PFSK-1 (cell line): ENCODE results near the gene SLC18A2. TPM values are rescaled to one million over a fixed set of nuclear protein-coding genes. Genes with fewer than 3 reads are reported as not detected.

Experiments used
- FOXP2 ChIP-seq: optimal IDR thresholded peaks from 2 replicates; pipeline ENCODE3; 2011; ENCODE audit warnings: borderline replicate concordance, control low read depth, inconsistent platforms; ENCODE audit not compliant: insufficient read depth; ENCODE audit errors: extremely low read length, extremely low read depth
- POLR2AphosphoS5 ChIP-seq: IDR thresholded peaks from 2 replicates; pipeline ENCODE4 v1.6.1; 2012; ENCODE audit warnings: low read depth, mild to moderate bottlenecking, control low read depth, low read length, moderate library complexity
- SIN3A ChIP-seq: IDR thresholded peaks from 2 replicates; pipeline ENCODE4 v1.6.1; 2012; ENCODE audit warnings: mild to moderate bottlenecking, low read length, moderate library complexity, borderline replicate concordance; ENCODE audit not compliant: insufficient read depth
- TAF1 ChIP-seq: IDR thresholded peaks from 2 replicates; pipeline ENCODE4 v1.6.1; 2012; ENCODE audit warnings: low read length, control low read depth, borderline replicate concordance; ENCODE audit not compliant: insufficient read depth
- polyA plus RNA-seq: library from polyadenylated mRNA; unstranded; fragments of >200 nt; gene quantifications from one replicate; pipeline ENCODE4 v1.2.1, GENCODE V29; 2012; ENCODE audit warnings: low read depth, missing spikeins; ENCODE audit not compliant: insufficient read length
- TF ChIP-seq, protein P1 (sequence below), 2 experiments: IDR thresholded peaks; 2 replicates each; pipeline versions ENCODE4 v1.6.1 to v1.8.0; 2011 to 2012; ENCODE audit warnings: low read depth in 2 of 2, low read length in 2 of 2, control low read depth in 1 of 2, inconsistent platforms in 1 of 2, mild to moderate bottlenecking in 1 of 2, moderate library complexity in 1 of 2; ENCODE audit not compliant: insufficient read depth in 1 of 2

The SLC18A2 gene
- not detected for polyA plus RNA-seq

DNA sequence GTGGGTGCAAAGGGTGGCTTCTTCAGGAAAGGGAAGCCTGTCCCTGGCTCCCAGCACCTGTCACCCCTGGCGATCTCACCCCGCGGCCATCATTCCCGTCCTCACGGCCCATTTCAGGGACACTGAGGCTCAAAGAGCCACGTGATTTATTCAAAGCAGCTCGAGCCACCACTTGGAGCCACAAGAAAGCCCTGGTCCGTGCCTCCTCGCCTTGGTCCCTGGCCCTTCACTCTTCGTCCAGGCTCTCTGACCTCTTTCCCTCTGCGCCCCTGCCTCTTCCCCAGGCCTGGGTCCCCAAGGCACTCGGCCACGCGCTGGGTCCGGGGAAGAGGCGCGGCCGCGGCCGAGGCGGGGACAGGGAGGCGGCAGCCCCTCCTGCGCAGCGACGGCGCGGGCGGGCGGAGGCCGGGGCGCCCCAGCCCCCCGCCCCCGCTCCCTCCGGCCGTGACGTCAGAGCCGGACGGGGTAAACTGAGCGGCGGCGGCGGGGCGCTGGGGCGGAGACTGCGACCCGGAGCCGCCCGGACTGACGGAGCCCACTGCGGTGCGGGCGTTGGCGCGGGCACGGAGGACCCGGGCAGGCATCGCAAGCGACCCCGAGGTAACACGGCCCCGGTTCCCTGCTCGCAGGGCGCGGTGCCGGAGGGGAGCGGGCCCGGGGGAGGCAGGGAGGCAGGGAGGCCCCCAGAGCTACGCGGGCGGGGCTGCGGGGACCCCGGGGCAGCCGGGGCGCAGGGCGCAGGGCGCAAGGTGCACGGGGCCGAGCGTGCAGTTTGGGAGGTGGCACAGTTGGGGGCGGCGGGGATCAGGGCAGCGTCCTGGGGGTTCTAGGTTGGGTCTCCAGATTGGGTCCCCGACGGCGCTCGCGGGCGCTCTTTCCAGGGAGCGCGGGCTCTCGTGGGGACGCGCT lies at the start of gene SLC18A2:
Gene SLC18A2 (plus strand): TSS at position 494 of the 909 bp plus-strand sequence. CDS start 580 bp downstream, outside the sequence.
- no peak for TF ChIP-seq FOXP2
- no peak for TF ChIP-seq POLR2AphosphoS5
- no peak for TF ChIP-seq TAF1
- no peak for TF ChIP-seq SIN3A
- TF ChIP-seq, protein P1, sequence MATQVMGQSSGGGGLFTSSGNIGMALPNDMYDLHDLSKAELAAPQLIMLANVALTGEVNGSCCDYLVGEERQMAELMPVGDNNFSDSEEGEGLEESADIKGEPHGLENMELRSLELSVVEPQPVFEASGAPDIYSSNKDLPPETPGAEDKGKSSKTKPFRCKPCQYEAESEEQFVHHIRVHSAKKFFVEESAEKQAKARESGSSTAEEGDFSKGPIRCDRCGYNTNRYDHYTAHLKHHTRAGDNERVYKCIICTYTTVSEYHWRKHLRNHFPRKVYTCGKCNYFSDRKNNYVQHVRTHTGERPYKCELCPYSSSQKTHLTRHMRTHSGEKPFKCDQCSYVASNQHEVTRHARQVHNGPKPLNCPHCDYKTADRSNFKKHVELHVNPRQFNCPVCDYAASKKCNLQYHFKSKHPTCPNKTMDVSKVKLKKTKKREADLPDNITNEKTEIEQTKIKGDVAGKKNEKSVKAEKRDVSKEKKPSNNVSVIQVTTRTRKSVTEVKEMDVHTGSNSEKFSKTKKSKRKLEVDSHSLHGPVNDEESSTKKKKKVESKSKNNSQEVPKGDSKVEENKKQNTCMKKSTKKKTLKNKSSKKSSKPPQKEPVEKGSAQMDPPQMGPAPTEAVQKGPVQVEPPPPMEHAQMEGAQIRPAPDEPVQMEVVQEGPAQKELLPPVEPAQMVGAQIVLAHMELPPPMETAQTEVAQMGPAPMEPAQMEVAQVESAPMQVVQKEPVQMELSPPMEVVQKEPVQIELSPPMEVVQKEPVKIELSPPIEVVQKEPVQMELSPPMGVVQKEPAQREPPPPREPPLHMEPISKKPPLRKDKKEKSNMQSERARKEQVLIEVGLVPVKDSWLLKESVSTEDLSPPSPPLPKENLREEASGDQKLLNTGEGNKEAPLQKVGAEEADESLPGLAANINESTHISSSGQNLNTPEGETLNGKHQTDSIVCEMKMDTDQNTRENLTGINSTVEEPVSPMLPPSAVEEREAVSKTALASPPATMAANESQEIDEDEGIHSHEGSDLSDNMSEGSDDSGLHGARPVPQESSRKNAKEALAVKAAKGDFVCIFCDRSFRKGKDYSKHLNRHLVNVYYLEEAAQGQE (IDR thresholded peaks at IDR 0.05; ENCODE audit: insufficient read depth in 1 of 2, low read depth in 2 of 2, low read length in 2 of 2) = no peak

DNA sequence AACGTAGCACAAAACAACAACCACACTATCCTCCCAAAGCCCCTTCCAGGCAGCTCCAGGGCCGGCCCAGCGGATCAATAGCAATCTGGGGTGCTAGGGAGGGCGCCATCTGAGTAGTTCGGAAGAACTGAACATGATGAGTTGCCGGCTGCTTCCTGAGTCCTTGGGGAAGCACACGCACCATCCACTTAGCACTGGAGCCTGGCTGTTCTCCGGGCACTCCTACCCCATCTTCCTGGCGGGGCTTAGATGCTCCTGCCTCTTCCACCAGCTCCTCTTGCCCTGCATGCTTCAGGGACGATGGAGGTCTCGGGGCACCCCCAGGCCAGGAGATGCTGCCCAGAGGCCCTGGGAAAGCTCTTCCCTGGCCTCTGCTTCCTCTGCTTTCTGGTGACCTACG lies 43.7 kb upstream of the SLC18A2 start, which contains the start of gene KCNK18:
Gene KCNK18 (plus strand): TSS at position 301 of the 400 bp plus-strand sequence. CDS start 0 bp downstream, at position 301.
- no peak for TF ChIP-seq POLR2AphosphoS5
- TF ChIP-seq TAF1 = no peak
- TF ChIP-seq, protein P1 (IDR thresholded peaks at IDR 0.05; ENCODE audit: insufficient read depth in 1 of 2, low read depth in 2 of 2, low read length in 2 of 2) = no peak
- TF ChIP-seq SIN3A = no peak
- TF ChIP-seq FOXP2 = no peak

DNA sequence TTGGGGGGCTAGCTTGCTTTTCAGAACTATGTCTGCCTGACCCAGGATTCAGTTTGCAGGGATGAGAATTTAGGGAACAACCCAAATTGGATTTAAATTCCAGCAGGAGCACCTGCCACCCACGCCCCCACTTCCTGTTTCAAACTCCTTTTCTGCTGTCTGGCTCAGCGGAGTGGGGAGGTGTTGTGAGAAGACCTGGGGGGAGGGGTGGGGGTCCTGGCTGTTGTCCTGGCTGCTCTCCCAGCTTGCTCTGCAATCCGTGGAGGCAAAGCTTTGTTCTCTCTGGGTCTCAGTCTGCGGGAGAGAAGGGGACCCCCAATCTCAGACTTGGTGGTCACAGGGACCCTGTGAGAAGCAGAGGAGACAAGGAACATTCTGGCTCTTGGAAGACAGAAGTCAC lies 42.8 kb upstream of the SLC18A2 start:
- TF ChIP-seq, protein P1 (IDR thresholded peaks at IDR 0.05; ENCODE audit: insufficient read depth in 1 of 2, low read depth in 2 of 2, low read length in 2 of 2) = no peak
- no peak for TF ChIP-seq TAF1
- no peak for TF ChIP-seq POLR2AphosphoS5
- no peak for TF ChIP-seq SIN3A
- no peak for TF ChIP-seq FOXP2

DNA sequence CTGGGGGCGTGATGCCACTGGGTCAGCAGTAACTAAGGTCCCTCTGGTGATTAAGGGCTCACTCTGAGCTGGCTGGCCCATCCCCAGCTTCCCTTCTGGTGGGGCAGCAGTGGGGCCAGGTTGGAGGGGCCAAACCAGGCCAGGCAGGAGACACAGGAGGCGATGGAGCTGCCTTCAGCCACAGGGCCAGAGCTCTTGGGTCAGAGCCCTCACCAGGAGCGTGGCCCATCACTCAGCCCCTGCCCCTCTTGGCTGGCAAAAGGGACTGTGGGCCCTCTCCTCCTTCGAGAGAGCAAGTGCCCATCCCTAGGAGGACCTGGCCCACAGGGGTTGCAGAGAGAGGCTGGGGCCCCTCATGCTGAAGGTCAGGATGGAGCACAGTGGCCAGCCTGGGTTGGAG lies 39.1 kb upstream of the SLC18A2 start:
- TF ChIP-seq FOXP2 = no peak
- no peak for TF ChIP-seq POLR2AphosphoS5
- TF ChIP-seq, protein P1 (IDR thresholded peaks at IDR 0.05; ENCODE audit: insufficient read depth in 1 of 2, low read depth in 2 of 2, low read length in 2 of 2) = no peak
- no peak for TF ChIP-seq TAF1
- no peak for TF ChIP-seq SIN3A
